SK-N-SH (cell line): Measurements from ENCODE around the gene ABRACL. TPM values are rescaled to one million over a fixed set of nuclear protein-coding genes. Genes with fewer than 3 reads are reported as not detected.

ENCODE experiments used
- CTCF ChIA-PET: fragments of 300-600, 350-600 bp; formaldehyde crosslinking; extraction: SDS; loops from one replicate; lab custom pipeline; 2021; lab: Yijun Ruan, JAX
- POLR2A ChIA-PET: fragments of 350-600 bp; sonication (Branson Sonifier 250); formaldehyde crosslinking; extraction: SDS; loops from one replicate; lab custom pipeline; 2020; ENCODE audit warnings: antibody characterized with exemption, inconsistent platforms; lab: Yijun Ruan, JAX
- DNase-seq: peaks from one replicate; pipeline ENCODE4 v3.0.0; 2012
- H2AFZ ChIP-seq: fragments of 200-600 bp; sonication (generic); 2 replicates; pipeline ENCODE4 v1.8.1; 2016; ENCODE audit warnings: antibody characterized with exemption, mild to moderate bottlenecking, low read depth
- H3F3A ChIP-seq: fragments of 200-600 bp; sonication (generic); replicated peaks from 2 replicates; pipeline ENCODE3; 2016; ENCODE audit warnings: antibody characterized with exemption, mild to moderate bottlenecking; ENCODE audit not compliant: insufficient read depth
- H3K27ac ChIP-seq, 2 experiments: fragments of 200-500 bp in 1 of 2; fragments of 200-600 bp in 1 of 2; sonication (Bioruptor generic) in 1 of 2; sonication (generic), shearing (Covaris generic) in 1 of 2; 2 replicates each; pipeline versions ENCODE4 v1.5.1 to v1.6.1; 2014 to 2016; ENCODE audit warnings: low read depth in 2 of 2, inconsistent platforms in 1 of 2, low read length in 1 of 2, mild to moderate bottlenecking in 1 of 2, mixed read lengths in 1 of 2
- H3K27me3 ChIP-seq: fragments of 200-600 bp; sonication (generic), shearing (Covaris generic); 2 replicates; pipeline ENCODE4 v1.6.1; 2016; ENCODE audit warnings: mixed run types; ENCODE audit not compliant: insufficient read depth
- H3K36me3 ChIP-seq, 2 experiments: fragments of 200-500 bp in 1 of 2; fragments of 200-600 bp in 1 of 2; sonication (Bioruptor generic) in 1 of 2; sonication (generic) in 1 of 2; replicated peaks in 1 of 2; 2 replicates each; pipeline versions ENCODE3 to v1.5.1; 2014 to 2016; ENCODE audit warnings: low read length in 1 of 2, mild to moderate bottlenecking in 1 of 2; ENCODE audit not compliant: insufficient read depth in 2 of 2, control insufficient read depth in 1 of 2
- H3K4me1 ChIP-seq, 2 experiments: fragments of 200-500 bp in 1 of 2; fragments of 200-600 bp in 1 of 2; sonication (Bioruptor generic) in 1 of 2; sonication (generic), shearing (Covaris generic) in 1 of 2; 2 replicates each; pipeline versions ENCODE4 v1.5.1 to v1.6.1; 2014 to 2016; ENCODE audit warnings: low read depth in 1 of 2, low read length in 1 of 2, mixed run types in 1 of 2; ENCODE audit not compliant: insufficient read depth in 2 of 2, control insufficient read depth in 1 of 2
- H3K4me2 ChIP-seq: fragments of 200-600 bp; sonication (generic), shearing (Covaris generic); 2 replicates; pipeline ENCODE4 v1.6.1; 2017; ENCODE audit warnings: mixed run types
- H3K4me3 ChIP-seq, 2 experiments: fragments of 200-500 bp in 1 of 2; fragments of 200-600 bp in 1 of 2; sonication (Bioruptor generic) in 1 of 2; sonication (generic), shearing (Covaris generic) in 1 of 2; 2 replicates each; pipeline versions ENCODE4 v1.5.1 to v1.8.1; 2014 to 2016; ENCODE audit warnings: low read depth in 2 of 2, inconsistent platforms in 1 of 2, low read length in 1 of 2, mild to moderate bottlenecking in 1 of 2, mixed read lengths in 1 of 2, moderate library complexity in 1 of 2
- H3K79me2 ChIP-seq: fragments of 200-600 bp; sonication (generic); 2 replicates; pipeline ENCODE4 v1.8.1; 2017; ENCODE audit warnings: mild to moderate bottlenecking; ENCODE audit not compliant: insufficient read depth
- H3K9ac ChIP-seq: fragments of 200-600 bp; sonication (generic); 2 replicates; pipeline ENCODE4 v1.6.1; 2017; ENCODE audit warnings: mixed run types
- H3K9me2 ChIP-seq: fragments of 200-600 bp; sonication (generic); 2 replicates; pipeline ENCODE4 v1.6.1; 2017; ENCODE audit warnings: mixed run types
- H3K9me3 ChIP-seq: fragments of 200-600 bp; sonication (generic); 2 replicates; pipeline ENCODE4 v1.6.1; 2017; ENCODE audit warnings: mixed run types, mild to moderate bottlenecking, moderate library complexity
- H4K20me1 ChIP-seq: fragments of 200-600 bp; sonication (generic); 2 replicates; pipeline ENCODE4 v1.6.1; 2017; ENCODE audit warnings: mild to moderate bottlenecking, mixed run types; ENCODE audit not compliant: insufficient read depth
- ELF1 ChIP-seq: IDR thresholded peaks from 2 replicates; pipeline ENCODE4 v1.4.0; 2012
- EP300 ChIP-seq, 2 experiments: IDR thresholded peaks; 2 replicates each; pipeline versions ENCODE4 v1.4.0 to v1.6.1; 2012; ENCODE audit warnings: borderline replicate concordance in 1 of 2, low read depth in 1 of 2, low read length in 1 of 2
- EZH2phosphoT487 ChIP-seq: fragments of 200-600 bp; sonication (generic); IDR thresholded peaks from 2 replicates; pipeline ENCODE4 v1.6.1; 2017; ENCODE audit warnings: low read depth, mixed run types, mild to moderate bottlenecking, antibody characterized with exemption, moderate library complexity, borderline replicate concordance
- FOSL2 ChIP-seq: IDR thresholded peaks from 2 replicates; pipeline ENCODE4 v1.4.0; 2012; ENCODE audit warnings: low read depth, mild to moderate bottlenecking, moderate library complexity, borderline replicate concordance
- FOXM1 ChIP-seq: IDR thresholded peaks from 2 replicates; pipeline ENCODE4 v1.4.0; 2012; ENCODE audit warnings: low read depth, mild to moderate bottlenecking
- GABPA ChIP-seq: IDR thresholded peaks from 2 replicates; pipeline ENCODE4 v1.4.0; 2012; ENCODE audit warnings: low read depth, mild to moderate bottlenecking
- GATA2 ChIP-seq: sonication (generic); formaldehyde crosslinking; IDR thresholded peaks from 2 replicates; pipeline ENCODE4 v1.5.0; 2020; ENCODE audit warnings: mild to moderate bottlenecking, missing genetic modification reagents
- JUND ChIP-seq: IDR thresholded peaks from 2 replicates; pipeline ENCODE4 v1.4.0; 2012
- MEF2A ChIP-seq: IDR thresholded peaks from 2 replicates; pipeline ENCODE4 v1.4.0; 2012; ENCODE audit warnings: low read depth, borderline replicate concordance
- MXI1 ChIP-seq: IDR thresholded peaks from 2 replicates; pipeline ENCODE4 v1.6.1; 2012; ENCODE audit warnings: mild to moderate bottlenecking, low read depth, low read length, improper control_type of control experiment
- POLR2AphosphoS5 ChIP-seq: IDR thresholded peaks from 2 replicates; pipeline ENCODE4 v1.6.1; 2012; ENCODE audit warnings: low read depth, low read length
- RAD21 ChIP-seq: IDR thresholded peaks from 2 replicates; pipeline ENCODE4 v1.6.1; 2012; ENCODE audit warnings: mild to moderate bottlenecking, low read length
- RCOR1 ChIP-seq: fragments of 150-350 bp; IDR thresholded peaks from 2 replicates; pipeline ENCODE4 v1.6.1; 2017; ENCODE audit warnings: antibody characterized with exemption, low read length
- RXRA ChIP-seq: IDR thresholded peaks from 2 replicates; pipeline ENCODE4 v1.4.0; 2012; ENCODE audit warnings: low read depth, mild to moderate bottlenecking, borderline replicate concordance
- SIN3A ChIP-seq: IDR thresholded peaks from 2 replicates; pipeline ENCODE4 v1.6.1; 2012; ENCODE audit warnings: low read depth, mild to moderate bottlenecking, low read length, moderate library complexity, borderline replicate concordance
- TCF12 ChIP-seq: IDR thresholded peaks from 2 replicates; pipeline ENCODE4 v1.4.0; 2012
- TEAD4 ChIP-seq: IDR thresholded peaks from 2 replicates; pipeline ENCODE4 v1.4.0; 2012; ENCODE audit warnings: mild to moderate bottlenecking, borderline replicate concordance; ENCODE audit not compliant: insufficient read depth
- USF2 ChIP-seq: fragments of 150-350 bp; IDR thresholded peaks from 2 replicates; pipeline ENCODE4 v1.6.1; 2017; ENCODE audit warnings: antibody characterized with exemption, low read length, low read depth, borderline replicate concordance
- ZBTB33 ChIP-seq: IDR thresholded peaks from 2 replicates; pipeline ENCODE4 v1.4.0; 2012; ENCODE audit warnings: low read depth, borderline replicate concordance
- WGBS: methylation state at CpG from one replicate; pipeline ENCODE4 v1.1.6; 2017; ENCODE audit warnings: low lambda C conversion rate; 5-methylcytosine and 5-hydroxymethylcytosine counted together
- polyA plus RNA-seq, 3 experiments: library from polyadenylated mRNA; depleted of rRNA; stranded (reverse); fragments of >200 nt; gene quantifications; 2 replicates each; pipeline ENCODE4 v1.2.3, GENCODE V29; 2012

The ABRACL gene
- polyA plus RNA-seq, 1 of the 3 experiments (the other 2 are of a cell fraction): 22.9 TPM

GRCh38 chr6:139064981-139065665, 36.6 kb downstream of the ABRACL start:
- no peaks in the 10 kb centered on the region; the same call in 1 of the 2 replicates for H3K27me3 ChIP-seq
- peaks cover under 1% of the 10 kb centered on the region for H3F3A ChIP-seq
- ChIA-PET CTCF (interaction anchor here (0.6 kb wide), 1 partner anchor 693 kb away, joined by 3 read pairs; no protein-coding TSS in a partner anchor), POLR2A (no interaction called here)
- no peaks in the 10 kb centered on the region for H3K36me3 ChIP-seq
- no peaks in the 10 kb centered on the region for H3K79me2 ChIP-seq
- no peak overlapping the region for H2AFZ ChIP-seq
- H3K27ac ChIP-seq: no peak overlapping the region
- H3K4me3 ChIP-seq: no peak overlapping the region
- H3K9me3 ChIP-seq: no peaks in the 10 kb centered on the region
- DNase-seq: no peak
- no peak overlapping the region for H3K4me2 ChIP-seq
- 38% methylated on average over 7 of the region's 7 CpGs for WGBS
- TF ChIP-seq TCF12 (no peak), GABPA (no peak), MEF2A (no peak), TEAD4 (no peak), RCOR1 (no peak), ELF1 (no peak), RXRA (no peak), EP300 (IDR thresholded peaks at IDR 0.05; ENCODE audit: borderline replicate concordance in 1 of 2, low read depth in 1 of 2, low read length in 1 of 2) (no peak), EZH2phosphoT487 (no peak), FOSL2 (no peak), MXI1 (no peak), SIN3A (no peak), FOXM1 (no peak), RAD21 (no peak), ZBTB33 (no peak), POLR2AphosphoS5 (no peak), GATA2 (CRISPR knock-in tag) (no peak), JUND (no peak), USF2 (no peak)
- H3K9me2 ChIP-seq: no peaks in the 10 kb centered on the region
- no peak overlapping the region for H3K9ac ChIP-seq
- no peaks in the 10 kb centered on the region for H3K4me1 ChIP-seq
- no peaks in the 10 kb centered on the region for H4K20me1 ChIP-seq
